Stimulated activated CD8-positive, alpha-beta memory T cell treated with anti-CD3 and anti-CD28 coated beads, Interleukin-7, amount 100 ng/mL, for 1 hour (primary cell): ENCODE data around the gene ETV6.

Experiments
- DNase-seq, 2 donors: peaks; one replicate each; pipeline ENCODE4 v3.0.0-alpha.2; 2020; ENCODE audit warnings: low read depth in 2 of 2

ETV6 gene

DNA sequence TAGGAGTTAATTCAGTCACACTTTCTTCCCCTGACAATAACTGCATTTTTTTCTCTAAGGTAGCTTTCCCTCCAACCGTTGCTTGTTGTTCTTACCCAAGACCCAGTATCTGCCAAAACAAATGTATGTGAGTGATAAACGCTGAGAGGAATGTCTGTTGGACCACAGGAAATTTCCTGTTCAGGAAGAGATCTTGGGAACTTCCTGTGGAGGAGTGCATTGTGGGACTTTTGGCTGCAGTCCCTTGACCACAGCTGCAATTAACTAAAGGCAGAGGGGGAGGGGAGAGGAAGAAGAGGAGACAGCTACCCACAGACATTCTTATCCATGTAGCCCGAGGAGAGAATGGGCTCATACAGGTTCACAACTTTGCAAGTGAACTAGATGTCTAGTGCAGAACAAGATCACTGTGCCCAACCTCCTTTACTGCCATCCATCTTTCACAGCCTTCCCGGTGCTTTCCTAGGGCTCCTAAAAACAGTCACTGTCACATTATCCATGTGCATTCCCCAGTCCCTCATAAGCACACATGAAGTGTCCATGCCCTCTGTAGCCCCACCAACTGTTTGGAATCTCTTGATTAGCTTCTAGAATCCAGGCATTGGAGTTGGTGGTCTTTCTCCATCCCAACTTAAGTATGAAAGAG, 149.5 kb downstream of the ETV6 start:
- no peak for DNase-seq

DNA sequence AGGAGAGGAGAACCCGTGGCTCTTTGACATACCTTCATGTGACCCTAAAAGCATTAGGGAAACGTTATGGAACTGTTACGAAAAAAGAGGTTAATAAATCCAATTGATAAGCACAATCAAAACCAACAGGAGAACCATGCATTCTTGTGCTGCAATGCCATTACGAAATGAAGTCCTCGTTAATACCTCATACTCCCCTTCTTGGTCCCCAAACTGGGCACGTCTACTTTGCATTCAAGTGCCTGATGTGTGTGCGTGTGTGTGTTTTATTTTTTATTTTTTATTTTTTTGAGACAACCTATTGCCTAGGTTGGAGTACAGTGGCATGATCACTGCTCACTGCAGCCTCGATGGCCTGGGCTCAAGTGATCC, 150.0 kb downstream of the ETV6 start:
- DNase-seq = no peak

DNA sequence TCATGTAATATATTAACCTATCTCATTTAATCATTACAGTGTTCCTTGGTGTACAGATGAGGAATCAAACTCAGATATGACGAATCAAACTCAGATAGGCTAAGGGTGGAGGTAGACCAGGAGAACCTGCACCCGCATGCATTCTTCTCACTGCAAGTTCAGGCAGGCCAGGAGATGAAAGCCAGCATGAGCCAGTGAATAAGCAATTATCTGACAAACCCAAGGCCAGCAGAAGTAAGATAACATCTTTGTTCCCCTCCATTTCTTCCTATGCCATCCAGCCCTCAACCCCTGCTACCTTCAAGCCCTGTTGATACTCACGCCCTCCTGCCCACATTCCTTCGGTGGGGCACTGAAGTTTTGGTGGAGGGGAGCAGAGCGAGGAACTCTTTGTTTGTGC, 152.2 kb downstream of the ETV6 start:
- DNase-seq = no peak

DNA sequence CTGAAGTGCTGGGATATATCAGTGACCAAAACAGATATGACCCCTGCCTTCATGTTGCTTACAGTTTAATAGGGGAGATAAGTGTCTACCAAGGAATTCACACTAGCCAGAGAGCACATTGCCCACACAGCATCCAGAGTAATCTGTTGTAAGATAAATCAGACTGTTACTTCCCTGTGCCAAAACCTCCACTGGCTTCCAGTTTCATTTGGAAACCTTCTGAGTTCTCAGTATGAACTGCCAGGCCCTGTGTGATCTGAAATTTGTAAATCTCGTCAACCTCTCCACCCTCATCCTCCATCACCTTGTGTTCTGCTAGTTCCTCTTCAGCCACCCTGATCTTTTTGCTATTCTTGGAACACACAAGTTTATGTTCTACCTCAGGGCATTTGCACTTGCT, 154.7 kb downstream of the ETV6 start:
- DNase-seq = no peak

DNA sequence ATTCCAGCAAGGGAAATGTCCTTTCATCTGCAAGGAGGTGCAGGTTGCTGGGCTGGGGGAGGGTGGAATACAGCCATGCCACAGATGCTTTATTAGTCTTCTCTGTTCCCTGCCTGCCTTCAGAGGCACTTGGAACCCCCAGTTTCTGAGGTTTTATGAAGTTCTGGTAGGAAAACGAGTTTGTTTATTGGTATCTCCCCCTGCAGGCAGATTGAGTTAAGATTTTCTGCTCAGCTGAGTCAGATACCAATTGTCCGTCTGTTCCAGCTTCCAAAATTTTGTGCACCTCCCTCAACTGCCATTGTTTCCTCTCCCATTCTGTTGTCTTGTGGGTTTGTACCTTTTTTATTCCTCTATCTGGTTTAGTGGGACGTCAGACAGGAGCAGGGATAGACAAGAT, 155.6 kb downstream of the ETV6 start:
- DNase-seq = no peak

DNA sequence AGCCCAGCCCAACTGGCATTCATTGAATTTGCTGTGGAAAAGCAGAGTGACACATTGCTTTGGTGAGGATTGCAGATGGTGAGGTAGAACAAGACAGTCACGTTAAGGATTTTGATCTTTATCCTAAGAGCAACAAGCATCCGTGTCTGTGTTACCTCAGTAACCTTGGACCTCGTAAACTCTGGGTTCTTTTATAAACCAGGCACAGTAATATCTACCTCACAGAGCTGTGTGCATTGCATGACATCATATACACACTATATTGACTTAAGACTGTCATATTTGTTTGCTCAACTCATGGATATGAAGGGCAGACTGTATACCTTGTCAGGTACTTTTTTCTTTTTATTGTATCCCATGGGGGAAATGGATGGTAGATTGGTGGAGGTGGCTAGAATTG, 156.2 kb downstream of the ETV6 start:
- DNase-seq = no peak

DNA sequence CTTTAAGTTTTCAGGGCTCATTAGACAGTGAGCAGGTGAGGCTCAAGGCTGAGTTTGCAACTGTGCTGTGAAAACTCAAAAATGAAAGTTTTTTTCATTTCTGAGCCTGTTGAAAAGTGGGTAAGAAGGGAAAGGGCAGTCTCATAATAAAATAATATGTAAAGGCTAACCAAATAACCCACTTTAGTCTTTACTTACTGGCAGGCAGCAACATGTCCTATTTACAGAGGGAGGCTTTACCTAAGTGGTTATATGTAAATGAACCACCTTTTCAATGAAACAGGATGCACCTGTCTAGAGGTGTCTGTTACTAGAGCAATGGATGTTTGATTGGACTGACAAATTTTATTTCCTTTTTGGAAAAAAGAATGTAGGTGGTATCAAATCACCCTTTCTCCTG, 158.0 kb downstream of the ETV6 start:
- no peak for DNase-seq

DNA sequence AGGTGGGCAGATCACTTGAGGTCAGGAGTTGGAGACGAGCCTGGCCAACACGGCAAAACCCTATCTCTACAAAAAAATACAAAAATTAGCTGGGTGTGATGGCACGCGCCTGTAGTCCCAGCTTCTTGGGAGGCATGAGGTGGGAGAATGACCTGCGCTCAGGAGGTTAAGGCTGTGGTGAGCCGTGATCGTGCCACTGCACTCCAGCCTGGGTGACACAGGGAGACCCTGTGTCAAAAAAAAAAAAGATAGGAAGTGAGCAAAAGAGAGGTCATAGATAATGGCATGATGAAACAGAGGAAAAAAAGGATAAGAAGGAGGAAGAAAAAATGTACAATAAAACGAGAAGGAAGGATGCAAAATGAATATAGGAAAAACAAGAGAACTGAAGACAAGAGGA, 159.5 kb downstream of the ETV6 start:
- DNase-seq = no peak

DNA sequence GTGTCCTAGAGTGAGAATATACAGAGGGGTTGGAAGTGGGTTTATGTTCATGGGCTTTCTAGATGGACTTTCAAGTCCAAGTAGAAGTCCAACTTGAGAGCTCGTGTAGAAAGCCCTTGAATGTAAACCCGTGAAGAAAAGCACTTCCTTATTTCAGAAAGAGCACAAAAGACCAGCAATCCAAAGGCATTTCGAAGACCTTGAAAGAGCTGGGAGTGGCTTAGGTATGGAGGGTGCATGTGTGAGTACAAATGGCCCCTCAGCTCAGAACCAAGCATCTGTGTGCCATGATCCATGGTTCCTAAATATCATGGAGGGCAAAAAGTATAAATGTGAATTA, 160.7 kb downstream of the ETV6 start:
- DNase-seq = no peak

DNA sequence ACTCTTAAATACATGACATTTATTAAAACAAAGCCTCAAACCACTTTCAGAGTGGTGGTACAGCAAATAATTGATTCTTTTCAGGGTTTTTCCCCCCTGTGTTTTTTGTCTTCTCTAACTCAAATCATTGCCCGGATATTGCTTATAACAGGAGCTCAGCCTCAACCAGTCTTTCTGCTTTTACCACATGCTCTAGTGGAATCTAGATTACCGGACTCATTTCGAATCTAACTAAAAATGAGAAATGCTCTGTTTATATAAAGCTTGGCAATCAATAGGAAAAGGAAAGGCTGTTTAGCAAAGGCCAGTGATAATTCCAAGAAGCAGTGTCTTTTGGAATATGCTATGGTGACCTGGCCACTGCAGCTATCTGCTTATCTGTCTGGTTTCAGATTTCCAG, 161.5 kb downstream of the ETV6 start:
- DNase-seq = no peak

DNA sequence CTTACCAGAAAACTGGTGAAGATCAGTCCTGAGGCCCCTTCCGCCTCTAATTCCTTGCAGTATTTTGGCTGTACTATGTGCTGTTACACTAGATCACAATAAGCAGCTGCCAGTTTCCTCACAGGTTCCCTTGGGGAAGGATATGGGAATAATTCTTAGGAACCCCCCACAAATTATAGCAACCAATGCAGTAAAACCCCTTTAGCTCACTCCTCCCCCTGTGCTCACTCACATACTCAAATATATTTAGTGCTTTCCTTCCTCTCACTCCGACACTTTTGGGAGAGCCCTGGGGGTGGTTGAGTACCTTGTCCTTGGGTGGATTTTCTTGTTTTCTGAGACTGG, 162.7 kb downstream of the ETV6 start:
- DNase-seq = no peak

DNA sequence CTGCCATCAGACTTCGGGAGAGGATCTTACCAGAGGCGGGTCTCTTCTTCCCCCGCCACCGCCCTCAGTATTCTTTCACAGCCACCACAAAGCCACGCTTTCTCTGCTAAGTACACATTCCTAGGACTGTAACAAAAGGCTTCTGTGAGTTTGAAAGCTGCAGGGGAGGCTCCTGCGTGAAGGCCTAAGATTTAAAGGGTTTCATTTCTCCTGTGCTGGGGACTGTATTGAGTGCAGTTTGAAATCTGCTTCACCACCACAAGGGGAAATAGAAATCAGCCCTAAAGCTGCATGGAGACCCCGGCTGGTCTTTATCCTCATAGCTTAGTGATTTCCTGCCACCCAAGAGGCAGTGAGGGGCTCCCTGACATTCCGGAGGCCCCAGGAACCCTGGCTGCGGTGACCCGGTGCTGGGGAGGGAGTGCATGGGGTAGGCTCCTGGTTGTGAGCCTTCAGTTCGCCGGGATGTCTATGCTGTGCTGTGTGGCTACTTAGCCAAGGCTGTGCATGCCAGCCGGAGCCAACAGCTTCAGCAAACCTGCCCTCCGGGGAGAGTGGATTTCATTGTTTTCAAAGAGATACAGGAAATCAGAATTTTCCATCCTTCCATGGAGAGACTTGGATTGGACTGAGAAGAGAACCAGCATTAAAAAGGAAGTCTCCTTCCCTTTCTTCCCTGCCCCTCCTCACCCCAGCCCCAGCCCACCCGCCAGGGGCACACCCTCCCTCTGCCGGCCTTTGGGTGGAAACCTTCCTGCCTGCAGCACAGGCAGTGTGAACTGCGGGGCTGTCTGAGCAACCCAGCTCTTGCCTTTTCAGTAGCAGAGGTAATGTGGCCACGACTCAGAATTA, 163.3 kb downstream of the ETV6 start:
- no peak for DNase-seq

DNA sequence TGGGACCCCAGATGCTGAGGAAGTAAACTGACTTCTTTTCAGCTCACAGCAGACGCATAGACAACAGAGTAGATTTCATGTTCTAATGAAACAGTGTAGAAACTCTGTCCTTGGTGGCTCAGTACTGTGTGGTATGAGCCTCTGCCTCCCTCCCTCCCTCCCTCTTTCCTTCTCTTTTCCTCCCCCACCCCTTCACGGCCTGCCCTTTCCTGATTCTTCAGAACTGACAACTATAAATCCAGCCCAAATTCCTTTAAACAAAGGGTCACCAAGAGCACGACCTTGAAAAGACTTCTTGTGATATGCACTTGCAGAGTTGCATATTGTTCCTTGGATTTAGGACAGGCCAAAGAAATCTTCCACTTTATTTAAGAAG, 164.0 kb downstream of the ETV6 start:
- DNase-seq = no peak

DNA sequence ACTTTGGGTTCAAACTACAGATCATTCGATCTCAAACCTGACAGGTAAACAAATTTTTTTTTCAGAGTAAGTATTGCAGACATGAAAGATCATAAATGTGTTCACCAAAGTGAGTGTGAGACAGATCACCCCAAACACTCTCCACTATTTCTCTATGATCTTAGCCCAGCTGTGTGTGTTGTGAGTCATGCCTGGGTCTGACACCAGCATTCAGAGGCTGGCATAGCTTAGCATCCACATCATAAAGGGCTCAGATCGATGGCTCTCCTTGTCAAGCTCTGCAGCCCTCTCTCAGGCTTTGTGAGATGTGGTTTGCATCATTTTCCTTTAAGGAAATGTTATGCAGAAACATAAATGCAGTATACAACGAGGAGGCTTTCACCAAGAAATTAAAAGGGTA, 164.9 kb downstream of the ETV6 start:
- DNase-seq = no peak

DNA sequence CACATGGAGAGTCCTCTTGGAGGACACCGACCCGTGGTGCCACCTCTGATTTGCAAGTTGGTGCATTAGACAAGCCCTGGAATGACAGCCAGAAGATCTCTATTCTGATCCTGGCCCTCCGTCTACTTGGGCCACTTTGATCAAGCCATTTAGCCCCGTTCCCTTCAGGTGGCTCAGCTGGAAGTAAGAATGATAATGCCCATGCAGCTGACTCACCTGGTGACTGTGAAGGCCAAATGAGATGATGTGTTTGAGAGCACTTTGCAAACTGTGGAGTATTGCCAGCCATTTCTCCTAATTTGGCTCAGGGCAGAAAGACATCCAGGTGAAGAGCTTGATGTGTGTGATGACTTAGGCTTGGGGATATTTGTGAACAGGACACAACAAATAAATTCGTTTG, 165.9 kb downstream of the ETV6 start:
- DNase-seq = no peak

DNA sequence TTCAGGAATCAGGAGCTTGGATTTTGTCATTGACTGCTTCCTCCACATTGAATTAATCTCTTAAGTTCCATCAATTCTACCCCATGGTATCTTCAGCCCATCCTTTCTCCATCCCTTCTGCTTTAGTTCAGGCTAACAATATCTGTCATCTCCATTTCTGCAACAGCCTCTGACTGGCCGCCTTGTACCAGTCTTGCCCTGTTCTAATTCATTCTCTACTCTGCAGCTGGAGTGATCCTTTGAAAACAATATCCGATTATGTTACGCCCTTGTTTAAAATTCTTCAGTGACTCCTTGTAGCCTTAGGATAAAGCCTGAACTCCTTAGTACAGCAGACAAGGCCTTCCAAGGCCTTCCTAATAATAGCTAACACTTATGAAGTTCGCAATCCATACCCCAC, 170.2 kb downstream of the ETV6 start:
- DNase-seq = no peak

DNA sequence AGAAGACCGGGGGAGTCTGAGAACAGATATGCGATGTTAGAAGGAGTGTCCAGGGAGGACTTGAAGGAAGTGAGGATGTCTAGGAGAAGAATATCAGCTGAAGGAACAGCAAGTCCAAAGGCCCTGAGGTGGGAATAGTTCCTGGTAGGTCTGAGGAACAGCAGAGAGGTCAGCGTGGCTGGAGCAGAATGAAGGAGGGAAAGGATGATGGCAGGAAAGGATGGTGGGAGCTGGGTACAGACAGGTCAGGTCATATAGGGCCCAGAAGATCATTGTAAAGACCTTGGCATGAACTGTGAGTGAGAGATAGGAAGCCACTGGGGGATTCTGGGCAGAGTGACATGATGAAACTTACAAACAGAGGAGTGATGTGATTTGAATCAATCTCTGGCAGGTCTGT, 171.0 kb downstream of the ETV6 start:
- DNase-seq = no peak

DNA sequence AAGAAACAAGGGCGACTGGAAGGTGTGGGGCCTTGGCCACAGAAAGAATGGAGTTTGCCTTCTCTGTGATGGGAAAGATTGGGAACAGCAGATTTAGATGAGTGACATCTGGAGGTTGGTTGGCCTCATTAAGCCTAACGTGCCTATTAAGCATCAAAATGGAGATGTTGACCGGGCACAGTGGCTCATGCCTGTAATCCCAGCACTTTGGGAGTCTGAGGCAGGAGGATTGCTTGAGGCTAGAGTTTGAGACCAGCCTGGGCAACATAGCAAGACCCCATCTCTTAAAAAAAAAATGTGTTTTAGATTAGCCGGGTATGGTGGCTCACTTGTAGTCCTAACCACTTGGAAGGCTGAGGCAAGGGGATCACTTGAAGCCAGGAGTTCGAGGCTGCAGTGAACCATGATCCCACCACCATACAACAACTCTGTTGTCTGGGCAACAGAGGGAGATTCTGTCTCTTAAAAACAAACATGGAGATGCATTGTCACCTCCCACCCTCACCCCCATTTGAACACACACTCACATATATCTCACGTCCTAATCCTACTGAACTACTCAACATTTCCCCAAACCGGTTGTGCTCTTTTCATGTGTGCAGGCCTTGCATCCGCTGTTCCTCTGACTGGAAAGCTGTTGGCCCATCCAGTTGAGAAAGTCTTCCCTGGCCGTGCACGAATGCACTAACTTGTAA, 172.1 kb downstream of the ETV6 start:
- DNase-seq = no peak

DNA sequence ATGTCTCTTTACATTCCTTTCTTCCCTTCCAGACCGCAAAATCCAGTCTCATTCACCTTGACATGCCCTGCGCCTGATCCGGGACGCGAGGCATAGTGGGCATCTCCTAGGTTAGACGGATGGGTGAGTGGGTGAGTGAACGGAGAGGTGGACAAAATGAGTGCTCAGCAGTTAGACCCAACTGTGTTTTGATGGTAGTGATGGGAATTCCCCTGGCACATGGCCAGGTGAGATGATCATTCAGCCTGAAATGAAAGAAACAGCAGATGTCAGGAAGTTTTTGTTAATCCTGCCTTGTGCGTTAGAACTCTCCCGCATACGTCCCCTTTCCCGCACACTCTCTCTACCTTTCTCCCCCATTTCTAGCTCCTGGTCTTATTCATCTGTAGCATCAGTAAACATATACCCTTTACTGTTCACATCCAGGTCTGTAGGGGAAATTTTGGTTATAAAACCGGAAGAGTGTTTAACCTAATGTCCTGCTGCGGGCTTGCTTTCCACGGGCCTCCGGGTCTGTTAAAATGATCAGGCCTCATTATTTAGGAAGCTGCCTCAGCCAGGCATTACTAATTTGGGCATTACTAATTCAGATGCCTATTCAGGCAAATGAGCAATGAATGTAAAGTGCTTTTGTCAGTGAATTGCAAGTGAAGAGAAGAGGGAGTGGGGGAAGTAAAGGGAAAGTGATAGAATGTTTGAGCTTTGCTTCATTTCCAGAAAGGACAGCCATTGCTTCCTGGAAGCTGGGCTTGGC, 172.8 kb downstream of the ETV6 start:
- no peak for DNase-seq

DNA sequence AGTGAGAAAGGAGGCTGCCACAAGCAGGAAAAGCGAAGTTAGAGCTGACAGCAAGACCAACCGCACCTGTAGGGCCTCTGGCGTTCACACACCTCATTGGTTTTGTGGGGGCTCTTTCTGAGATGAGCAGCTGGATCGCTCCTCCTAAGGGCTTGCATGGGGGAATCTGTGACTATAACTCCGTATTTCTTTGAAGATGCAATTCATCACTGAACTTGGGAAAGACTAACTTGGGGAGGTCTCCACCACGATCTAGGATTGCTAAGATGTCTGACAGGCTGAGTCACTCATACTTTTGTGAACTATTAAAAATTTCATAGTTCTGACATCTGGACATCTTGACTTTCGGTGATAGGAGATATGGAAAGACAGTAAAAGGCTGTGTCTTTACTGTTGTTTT, 173.6 kb downstream of the ETV6 start:
- no peak for DNase-seq

DNA sequence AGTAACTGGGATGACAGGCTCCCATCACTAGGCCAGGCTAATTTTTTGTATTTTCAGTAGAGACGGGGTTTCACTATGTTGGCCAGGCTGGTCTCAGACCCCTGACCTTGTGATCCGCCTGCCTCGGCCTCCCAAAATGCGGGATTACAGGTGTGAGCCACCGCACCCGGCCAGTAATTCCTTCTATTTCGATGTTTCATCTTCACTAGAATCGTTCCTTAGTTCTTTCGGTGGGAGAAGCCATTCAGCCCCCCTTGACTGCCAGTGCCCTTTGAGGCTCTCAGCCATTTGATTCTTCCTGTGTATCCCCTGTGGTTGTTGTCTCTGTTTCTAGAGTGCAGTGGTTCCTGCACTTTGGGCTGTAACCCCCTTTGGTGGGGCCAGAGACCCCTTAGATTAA, 174.1 kb downstream of the ETV6 start:
- no peak for DNase-seq

DNA sequence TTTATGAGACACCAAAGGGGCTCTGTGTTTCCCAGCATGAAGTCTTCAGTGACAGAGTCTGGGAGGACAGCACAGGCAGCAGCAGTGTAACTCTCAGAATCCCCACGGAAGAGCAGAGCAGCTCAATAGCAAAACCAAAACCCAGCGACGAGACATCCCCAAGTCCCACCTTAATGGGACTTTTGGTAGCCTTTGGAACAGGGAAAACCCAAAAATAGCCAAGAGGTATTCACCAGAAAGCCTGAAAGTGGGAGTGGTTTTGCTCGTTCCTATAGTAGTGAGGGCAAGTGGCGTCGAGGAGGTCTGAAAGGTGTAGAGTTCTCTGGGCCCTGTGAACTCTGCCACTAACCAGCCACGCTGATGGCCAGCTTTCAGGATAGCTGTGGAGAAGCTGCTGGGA, 174.6 kb downstream of the ETV6 start:
- DNase-seq = no peak

DNA sequence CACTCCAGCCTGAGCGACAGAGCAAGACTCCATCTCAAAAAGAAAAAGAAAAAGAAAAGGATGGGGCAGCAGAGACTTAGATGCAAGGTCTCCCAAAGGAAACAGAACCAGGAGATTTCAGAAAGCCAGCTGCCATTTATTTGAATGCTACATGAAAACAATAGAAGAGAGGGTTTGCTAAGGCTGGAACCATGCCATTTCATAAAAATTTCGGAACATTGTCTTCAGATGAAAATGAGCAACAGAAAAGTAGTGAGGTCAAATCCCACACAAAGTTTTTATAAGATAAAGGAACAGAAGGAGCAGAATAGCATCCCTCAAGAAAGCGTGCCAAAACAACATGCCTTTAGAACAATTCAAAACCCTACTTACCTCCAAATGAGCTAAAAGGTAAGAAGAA, 175.3 kb downstream of the ETV6 start:
- DNase-seq = no peak
